ENCODE results near the gene LIAS. TPM values are rescaled to one million over a fixed set of nuclear protein-coding genes. Genes with fewer than 3 reads are reported as not detected.

Gene LIAS
- total and polyA plus RNA-seq, 10 of the 15 experiments (the other 5 are each of a cell fraction or from before 2014, with no cell fraction given), result 17.9 to 32.3 (median 26.4) TPM

DNA sequence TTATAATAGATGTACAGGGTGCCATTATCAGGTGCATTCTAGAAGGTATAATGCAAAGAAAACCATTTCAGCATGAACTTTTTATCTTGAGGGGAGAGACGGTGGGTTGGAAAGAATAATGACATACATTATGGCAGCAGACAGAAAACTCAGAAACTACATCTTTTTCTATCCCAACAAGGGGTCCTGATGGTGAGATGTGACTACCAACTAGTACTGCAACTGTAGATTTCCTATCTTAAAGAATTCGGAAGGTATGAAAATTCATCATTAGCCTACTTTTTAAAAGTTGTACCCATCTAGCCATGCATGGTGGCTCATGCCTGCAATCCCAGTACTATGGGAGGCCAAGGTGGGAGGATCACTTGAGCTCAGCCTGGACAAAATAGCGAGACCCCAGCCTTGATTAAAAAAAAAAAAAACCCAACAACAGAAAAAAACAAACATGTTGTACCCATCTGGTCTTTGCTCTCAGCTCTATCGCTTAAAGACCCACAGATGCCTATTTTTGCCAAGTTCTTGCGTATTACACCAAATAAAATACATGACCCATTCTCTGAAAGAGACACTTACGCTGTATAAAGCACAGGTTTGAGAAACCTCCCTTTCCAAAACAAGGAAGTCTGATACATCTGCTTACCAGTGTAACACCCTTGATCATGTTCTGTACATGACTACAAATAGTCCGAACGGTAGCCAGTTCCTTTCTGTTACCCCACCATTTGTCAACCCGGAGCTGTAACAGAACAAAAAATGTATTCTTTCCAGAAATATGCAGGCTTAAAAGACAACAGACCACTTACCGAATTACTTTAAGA lies 1.7 kb upstream of the LIAS start:
- Histone ChIP-seq H3K36me3 (ENCODE audit: control insufficient read depth in 2 of 2, insufficient read depth in 2 of 2, low read length in 1 of 2) (peaks cover 4 to 40% of the 10 kb centered on the region in 2 experiments), H2AFZ (ENCODE audit: control insufficient read depth, low read depth, low read length) (no peak overlapping the region), H4K20me1 (ENCODE audit: control insufficient read depth, insufficient read depth) (peaks cover 7% of the 10 kb centered on the region), H3K9me3 (replicated peaks; ENCODE audit: control insufficient read depth, insufficient read depth, low read length) (no peaks in the 10 kb centered on the region; the same call in 2 of the 3 replicates), H3K4me1 (ENCODE audit: control insufficient read depth, insufficient read depth, low read length) (peaks cover 2% of the 10 kb centered on the region; the same call in 1 of the 2 replicates), H3K27me3 (replicated peaks in 1 of 2; ENCODE audit: control insufficient read depth in 2 of 2, insufficient read depth in 2 of 2, low read length in 1 of 2) (no peaks in the 10 kb centered on the region), H3K4me3 (peak overlapping the region; percentile 94), H3K79me2 (ENCODE audit: control insufficient read depth, insufficient read depth, low read length) (peaks cover 57% of the 10 kb centered on the region), H3K9ac (ENCODE audit: control insufficient read depth, insufficient read depth, low read length) (peak overlapping the region; percentile 87), H3K4me2 (ENCODE audit: control insufficient read depth, insufficient read depth) (peak overlapping the region; percentile 92), H3K27ac (ENCODE audit: control insufficient read depth, insufficient read depth) (peak overlapping the region; percentile 92)
- SMC1A ChIA-PET (ENCODE audit: uncharacterized antibody, unreplicated experiment), result interaction anchor here (0.6 to 2.5 kb wide), 10 partner anchors 9 to 554 kb away, joined by 3 to 9 read pairs (median 4); partner anchors contain the start of gene RFC1
- intact Hi-C loops (cut with micrococcal nuclease; ENCODE audit: unreplicated experiment), result loop anchor here (5.0 kb wide), 2 partner anchors 160 to 555 kb away; no protein-coding TSS in a partner anchor
- DNase-seq (ENCODE audit: low read depth, low spot score), result no peak
- FAIRE-seq, result no peak
- CTCF ChIA-PET, result interaction anchor here (1.2 to 2.4 kb wide), 6 partner anchors 9 to 554 kb away, joined by 3 to 12 read pairs (median 8); no protein-coding TSS in a partner anchor
- WGBS (ENCODE audit: insufficient coverage, insufficient replicate concordance, low lambda C conversion rate, missing lambda C conversion rate), result 15% methylated on average over 10 of the region's 10 CpGs
- POLR2A ChIA-PET, result interaction anchor here (0.6 to 2.5 kb wide), 6 partner anchors 9 to 1507 kb away, joined by 3 to 9 read pairs (median 3); partner anchors contain the start of gene RFC1
- no peak for ATAC-seq
- TSS peak; percentile 57 for BruUV-seq (replicated peaks)
- RAD21 ChIA-PET (ENCODE audit: unreplicated experiment), result interaction anchor here (1.2 to 1.4 kb wide), 2 partner anchors 45 to 229 kb away, joined by 3 read pairs; no protein-coding TSS in a partner anchor
- in situ Hi-C loops (cut with MboI), result no loop called here
- no peak for TF ChIP-seq ELK1 (IDR thresholded peaks at IDR 0.05; ENCODE audit: low read depth, low read length)
- TF ChIP-seq, protein P1, sequence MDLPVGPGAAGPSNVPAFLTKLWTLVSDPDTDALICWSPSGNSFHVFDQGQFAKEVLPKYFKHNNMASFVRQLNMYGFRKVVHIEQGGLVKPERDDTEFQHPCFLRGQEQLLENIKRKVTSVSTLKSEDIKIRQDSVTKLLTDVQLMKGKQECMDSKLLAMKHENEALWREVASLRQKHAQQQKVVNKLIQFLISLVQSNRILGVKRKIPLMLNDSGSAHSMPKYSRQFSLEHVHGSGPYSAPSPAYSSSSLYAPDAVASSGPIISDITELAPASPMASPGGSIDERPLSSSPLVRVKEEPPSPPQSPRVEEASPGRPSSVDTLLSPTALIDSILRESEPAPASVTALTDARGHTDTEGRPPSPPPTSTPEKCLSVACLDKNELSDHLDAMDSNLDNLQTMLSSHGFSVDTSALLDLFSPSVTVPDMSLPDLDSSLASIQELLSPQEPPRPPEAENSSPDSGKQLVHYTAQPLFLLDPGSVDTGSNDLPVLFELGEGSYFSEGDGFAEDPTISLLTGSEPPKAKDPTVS (IDR thresholded peaks at IDR 0.05; ENCODE audit: low read depth, low read length), result no peak

All from GM12878 (cell line).